ENCODE measurements around the gene MRTFB. TPM values are rescaled to one million over a fixed set of nuclear protein-coding genes. Genes with fewer than 3 reads are reported as not detected.

Gene MRTFB
- total and polyA plus RNA-seq, 9 donors, result 7.2 to 45.6 (median 36.6) TPM

- H3K9me3 ChIP-seq, result no peaks in the 10 kb centered on the region
- intact Hi-C loops (cut with DNase I), result no loop called here
- no peaks in the 10 kb centered on the region for H3K36me3 ChIP-seq
- no peak overlapping the region for H3K4me3 ChIP-seq
- 38 to 53% (median 43%) methylated on average over 3 of the region's 3 CpGs for WGBS, 3 donors
- no peaks in the 10 kb centered on the region for H3K4me1 ChIP-seq (ENCODE audit: insufficient read depth)
- TF ChIP-seq CTCF (IDR thresholded peaks at IDR 0.05) (no peak), POLR2A (IDR thresholded peaks at IDR 0.05) (no peak), EP300 (IDR thresholded peaks at IDR 0.05) (no peak)
- H3K27me3 ChIP-seq, result no peaks in the 10 kb centered on the region
- H3K27ac ChIP-seq, result no peak overlapping the region
- DNase-seq, result no peak
Observed at GRCh38 chr16:14028202-14028601, 42.9 kb upstream of the MRTFB start.

- Histone ChIP-seq H3K27me3 (no peaks in the 10 kb centered on the region), H3K4me3 (no peak overlapping the region), H3K9me3 (no peaks in the 10 kb centered on the region), H3K4me1 (ENCODE audit: insufficient read depth) (no peaks in the 10 kb centered on the region), H3K36me3 (no peaks in the 10 kb centered on the region), H3K27ac (no peak overlapping the region)
- 34 to 54% (median 54%) methylated on average over 6 of the region's 6 CpGs for WGBS, 3 donors
- TF ChIP-seq EP300 (IDR thresholded peaks at IDR 0.05) (no peak), POLR2A (IDR thresholded peaks at IDR 0.05) (no peak), CTCF (IDR thresholded peaks at IDR 0.05) (no peak)
- DNase-seq, result no peak
- intact Hi-C loops (cut with DNase I), result no loop called here
Observed at GRCh38 chr16:14029658-14030057, 41.5 kb upstream of the MRTFB start.

GRCh38 chr16:14035092-14035491 lies 36.0 kb upstream of the MRTFB start:
- Histone ChIP-seq H3K27ac (no peak overlapping the region), H3K4me1 (ENCODE audit: insufficient read depth) (no peaks in the 10 kb centered on the region), H3K4me3 (no peak overlapping the region), H3K36me3 (no peaks in the 10 kb centered on the region), H3K27me3 (no peaks in the 10 kb centered on the region), H3K9me3 (no peaks in the 10 kb centered on the region)
- 66 to 80% (median 76%) methylated on average over 5 of the region's 5 CpGs for WGBS, 3 donors
- intact Hi-C loops (cut with DNase I), result no loop called here
- TF ChIP-seq CTCF (IDR thresholded peaks at IDR 0.05), result no peak
- no peak for DNase-seq

GRCh38 chr16:14036889-14037288 lies 34.2 kb upstream of the MRTFB start:
- no peak for DNase-seq

More at GRCh38 chr16:14036889-14037288, 34.2 kb upstream of the MRTFB start:
- H3K36me3 ChIP-seq, result no peaks in the 10 kb centered on the region
- no peaks in the 10 kb centered on the region for H3K27me3 ChIP-seq
- no peaks in the 10 kb centered on the region for H3K9me3 ChIP-seq
- no peak overlapping the region for H3K27ac ChIP-seq
- TF ChIP-seq EP300 (IDR thresholded peaks at IDR 0.05) (no peak), CTCF (IDR thresholded peaks at IDR 0.05) (no peak), POLR2A (IDR thresholded peaks at IDR 0.05) (no peak)
- no peaks in the 10 kb centered on the region for H3K4me1 ChIP-seq (ENCODE audit: insufficient read depth)
- WGBS, 3 donors, result 92% methylated on average over 7 of the region's 7 CpGs
- intact Hi-C loops (cut with DNase I), result no loop called here
- no peak overlapping the region for H3K4me3 ChIP-seq
